H54 (cell line): ENCODE data around the gene ADAMTS2.
A peak's percentile ranks its signal among the peaks of the same experiment; 100 is the strongest.

Experiments used
- DNase-seq: peaks from one replicate; pipeline ENCODE4 v3.0.0; 2011; ENCODE audit warnings: low spot score, mixed read lengths; ENCODE audit not compliant: insufficient read length
- FAIRE-seq: peaks from 3 replicates; lab custom pipeline; 2011; peaks lifted over from hg19 to GRCh38; lab: Jason Lieb, UNC
- POLR2A ChIP-seq: IDR thresholded peaks from 2 replicates; pipeline ENCODE4 v1.6.1; 2011; ENCODE audit warnings: low read depth, mild to moderate bottlenecking, low read length

Gene ADAMTS2

GRCh38 chr5:179264053-179264782 lies 81.0 kb downstream of the ADAMTS2 start:
- DNase-seq, result no peak
- TF ChIP-seq POLR2A, result no peak
- no peak for FAIRE-seq

GRCh38 chr5:179263391-179264052 lies 81.7 kb downstream of the ADAMTS2 start:
- no peak for FAIRE-seq
- no peak for DNase-seq
- no peak for TF ChIP-seq POLR2A

DNA sequence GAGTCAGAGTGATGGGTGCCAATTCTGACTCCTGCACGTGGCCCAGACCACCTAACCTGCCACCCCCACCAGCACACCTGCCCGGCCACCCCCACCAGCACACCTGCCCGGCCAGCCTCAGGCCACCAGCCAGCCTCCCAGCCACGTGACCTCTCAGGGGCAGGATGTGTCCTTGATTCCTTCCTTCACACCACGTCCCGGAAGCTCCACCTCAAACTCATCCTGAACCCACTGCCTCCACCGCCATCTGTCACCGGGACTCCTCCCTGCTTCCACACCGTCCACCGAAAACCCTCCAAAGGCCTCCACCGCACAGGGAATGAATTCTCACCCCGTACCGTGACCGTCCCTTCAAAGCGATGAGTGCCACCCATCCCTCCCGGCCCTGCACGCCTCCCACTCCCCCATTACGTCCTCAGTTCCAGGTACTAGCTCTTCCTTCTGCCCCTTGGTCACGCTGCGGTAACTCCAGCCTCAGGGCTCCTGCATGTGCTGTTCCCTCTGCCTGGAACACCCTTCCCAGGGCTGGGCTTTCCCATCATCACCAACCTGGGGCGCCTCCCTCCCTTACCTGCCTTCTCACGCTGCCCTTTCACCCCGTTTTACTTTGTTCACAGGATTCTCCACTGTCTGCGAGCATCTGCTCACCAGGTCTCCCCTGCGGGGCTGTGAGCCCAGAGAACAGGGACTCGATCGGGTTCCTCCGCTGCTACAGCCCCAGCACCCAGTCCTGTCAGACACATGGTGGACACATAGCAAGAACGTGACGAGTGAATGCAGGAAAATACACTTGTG lies 82.9 kb downstream of the ADAMTS2 start:
- FAIRE-seq, result no peak

DNA sequence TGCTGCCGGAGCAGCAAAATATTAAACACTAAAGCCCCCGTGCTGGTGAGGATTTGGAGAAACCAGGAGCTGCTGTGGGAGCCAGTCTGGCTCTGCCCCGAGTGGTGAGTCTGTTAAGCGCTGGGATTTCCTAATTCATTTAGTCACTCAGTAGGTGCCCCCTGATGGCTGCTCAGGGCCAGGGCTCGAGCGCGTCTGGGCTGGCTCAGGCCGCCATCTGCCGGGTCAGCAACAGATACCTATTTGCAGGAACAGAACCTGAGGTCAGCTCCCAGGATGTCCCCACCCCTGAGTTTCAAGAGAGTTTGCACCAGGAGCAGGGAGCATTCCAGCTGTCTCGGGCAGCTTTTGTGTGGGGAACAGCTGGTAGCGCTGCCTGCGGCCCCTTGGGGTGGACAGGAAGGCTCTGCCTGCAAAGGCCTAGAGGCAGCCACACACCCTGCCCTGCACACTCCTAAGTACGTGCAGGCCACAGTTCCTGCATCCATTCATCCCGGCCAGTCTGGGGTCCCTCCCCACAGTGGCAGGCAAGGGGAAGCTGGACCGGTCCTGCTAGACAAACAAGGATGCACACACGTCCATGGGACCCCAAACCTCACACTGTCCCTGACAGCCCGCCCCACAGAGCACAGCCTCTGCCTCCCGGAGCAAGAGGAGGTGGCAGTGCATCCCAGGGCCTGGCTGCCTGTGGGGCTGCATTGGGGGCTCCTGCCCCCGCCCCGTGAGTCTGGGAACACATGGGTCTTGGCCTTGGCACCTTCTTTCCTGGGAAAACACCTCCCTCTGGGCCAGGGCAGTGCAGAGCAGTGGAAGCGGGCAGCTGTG lies 83.7 kb downstream of the ADAMTS2 start:
- DNase-seq (no peak), FAIRE-seq (no peak)
- no peak for TF ChIP-seq POLR2A

More for the DNA sequence above, 82.9 kb downstream of the ADAMTS2 start:
- no peak for TF ChIP-seq POLR2A
- no peak for DNase-seq

DNA sequence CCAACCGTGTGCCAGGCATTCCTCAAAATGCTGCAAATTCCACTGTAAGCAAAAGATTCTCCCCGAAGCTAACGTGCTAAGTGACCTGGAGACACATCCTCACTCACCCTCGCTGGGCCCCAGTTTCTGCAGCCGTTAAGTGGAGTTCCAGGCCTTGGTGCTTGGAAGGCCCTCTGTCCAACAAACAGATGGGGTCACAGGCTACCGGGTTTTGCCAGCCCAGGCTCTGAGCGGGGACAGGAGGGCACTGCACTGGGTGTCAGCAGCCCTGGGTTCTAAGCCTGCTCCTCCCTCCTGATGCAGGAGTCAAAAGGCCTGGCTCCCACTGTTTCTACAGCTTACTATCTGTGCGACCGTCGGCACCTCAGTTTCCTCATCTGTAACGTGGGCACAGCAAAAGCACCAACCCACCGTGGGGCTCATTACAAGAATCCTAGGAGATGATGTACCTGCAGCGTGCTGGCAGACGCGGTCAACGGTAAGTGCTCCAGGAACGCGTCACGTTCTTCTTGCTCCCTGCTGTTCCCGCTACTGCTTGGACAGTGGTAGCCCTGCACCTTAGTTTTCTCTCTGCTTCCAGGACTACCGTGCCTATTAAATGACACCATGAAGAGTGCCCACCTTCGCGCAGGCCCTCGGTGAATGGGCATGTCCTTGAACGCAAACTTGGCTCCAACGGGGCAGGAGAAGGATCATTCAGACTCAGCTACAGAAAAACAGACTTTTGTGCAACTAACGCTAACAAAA lies 84.8 kb downstream of the ADAMTS2 start:
- FAIRE-seq, result no peak
- TF ChIP-seq POLR2A, result no peak
- no peak for DNase-seq

- TF ChIP-seq POLR2A, result no peak
- no peak for DNase-seq
- no peak for FAIRE-seq
Measured at GRCh38 chr5:179259731-179260323, 85.4 kb downstream of the ADAMTS2 start.

DNA sequence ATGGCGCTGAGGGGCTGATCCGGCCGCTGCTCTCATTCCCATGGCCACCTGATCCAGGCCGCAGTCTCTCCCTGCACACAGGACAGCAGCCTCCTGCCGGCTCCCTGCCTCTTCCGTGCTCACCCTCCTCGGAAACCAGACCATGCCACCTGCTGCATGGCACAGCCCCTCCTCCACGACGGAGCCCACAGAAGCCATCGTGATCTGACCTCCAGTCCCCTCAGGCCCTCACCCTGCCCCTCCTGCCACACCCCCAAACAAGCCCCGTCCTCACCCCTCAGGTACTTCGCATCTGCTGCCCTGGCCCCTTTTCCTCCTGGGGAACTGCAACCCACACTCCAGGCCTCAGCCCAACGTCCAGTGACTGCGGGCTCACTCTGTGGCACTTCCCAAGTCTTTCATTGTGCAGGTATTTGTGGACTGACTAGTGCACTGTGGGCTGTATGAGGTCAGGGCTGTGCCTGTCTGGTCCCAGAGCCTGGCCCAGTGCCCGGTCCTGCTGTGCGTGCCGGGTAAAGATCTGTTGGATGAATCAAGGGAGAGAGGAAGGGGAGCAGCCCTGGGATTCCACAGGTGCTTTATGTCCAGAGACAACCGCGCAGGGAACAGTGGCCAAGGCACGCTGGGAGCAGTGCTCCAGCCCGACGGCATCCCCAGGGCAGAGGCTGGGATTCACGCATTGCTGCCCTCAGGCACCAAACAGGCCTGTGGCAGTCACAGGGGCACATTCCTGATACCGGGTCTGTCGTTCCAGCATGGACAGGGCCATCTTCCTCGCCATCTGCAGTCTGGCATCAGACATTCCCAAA lies 86.1 kb downstream of the ADAMTS2 start:
- FAIRE-seq, result no peak
- DNase-seq, result peak; percentile 96
- no peak for TF ChIP-seq POLR2A

DNA sequence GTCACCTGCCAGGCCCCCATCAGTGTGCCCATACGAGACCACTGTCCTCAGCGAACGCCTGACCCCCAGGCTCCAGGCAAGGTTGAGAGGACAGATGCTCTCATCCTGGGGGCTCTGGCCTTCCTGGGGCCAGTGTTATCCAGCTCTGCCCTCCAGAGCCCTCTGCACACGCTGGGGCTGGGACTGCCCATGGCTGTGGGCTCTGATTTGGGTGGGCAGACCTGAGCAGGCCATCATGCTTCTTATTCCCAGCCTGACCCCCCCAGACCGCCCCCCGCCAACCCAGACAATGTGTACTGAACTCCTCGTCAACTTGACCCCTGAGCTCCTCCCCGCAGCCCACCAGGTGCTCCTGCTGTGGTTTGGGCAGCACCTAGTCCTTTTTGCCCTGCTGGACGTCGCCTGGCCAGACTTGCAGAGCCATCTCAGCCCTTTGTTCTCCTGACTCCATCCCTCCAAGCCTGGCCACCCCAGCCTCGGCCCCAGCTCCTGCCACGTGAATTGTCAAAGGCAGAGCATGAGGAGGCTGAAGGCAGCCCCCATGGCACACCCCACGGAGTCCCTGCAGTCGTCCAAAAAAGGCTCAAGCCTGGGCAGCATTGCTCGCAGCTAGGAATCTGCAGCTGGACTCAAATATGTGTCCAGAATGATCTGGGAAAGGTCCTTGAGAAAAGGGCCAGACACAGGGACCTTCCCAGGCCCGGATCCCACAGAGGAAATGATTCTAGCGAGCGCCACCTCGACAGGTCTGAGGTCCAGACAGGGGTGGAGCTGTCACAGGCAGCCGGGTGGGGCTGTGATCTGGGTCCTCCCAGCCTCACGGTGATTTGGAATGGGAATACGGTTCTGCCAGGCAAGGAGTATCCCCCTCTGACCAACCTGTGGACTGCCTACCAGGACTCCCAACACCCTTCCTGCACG lies 87.0 kb downstream of the ADAMTS2 start:
- FAIRE-seq (no peak), DNase-seq (no peak)
- TF ChIP-seq POLR2A, result no peak

DNA sequence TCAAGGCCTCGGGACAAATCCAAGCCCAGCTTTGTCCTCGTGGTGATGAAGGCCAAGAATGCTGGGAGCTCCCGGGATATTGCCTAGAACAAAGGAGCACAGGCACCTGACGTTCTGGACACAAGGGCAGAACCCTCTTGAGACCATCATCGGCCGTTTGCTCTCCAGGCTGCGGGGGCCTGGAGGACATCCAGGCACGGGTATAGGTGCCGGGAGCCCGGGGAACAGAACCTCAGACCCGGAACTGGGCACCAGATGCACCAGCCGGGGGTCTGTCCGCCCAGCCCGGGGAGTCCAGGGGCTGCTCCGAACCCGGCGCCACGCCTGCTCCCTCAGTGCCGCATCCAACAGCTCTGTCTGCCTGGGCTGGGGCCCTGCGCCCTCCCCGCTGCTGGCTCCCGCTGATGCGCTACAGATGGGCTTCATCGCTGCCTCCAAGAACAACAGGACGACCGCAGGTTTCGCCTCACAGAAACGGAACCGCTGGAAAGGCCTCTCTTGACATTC lies 88.0 kb downstream of the ADAMTS2 start:
- no peak for TF ChIP-seq POLR2A
- no peak for DNase-seq
- no peak for FAIRE-seq

DNA sequence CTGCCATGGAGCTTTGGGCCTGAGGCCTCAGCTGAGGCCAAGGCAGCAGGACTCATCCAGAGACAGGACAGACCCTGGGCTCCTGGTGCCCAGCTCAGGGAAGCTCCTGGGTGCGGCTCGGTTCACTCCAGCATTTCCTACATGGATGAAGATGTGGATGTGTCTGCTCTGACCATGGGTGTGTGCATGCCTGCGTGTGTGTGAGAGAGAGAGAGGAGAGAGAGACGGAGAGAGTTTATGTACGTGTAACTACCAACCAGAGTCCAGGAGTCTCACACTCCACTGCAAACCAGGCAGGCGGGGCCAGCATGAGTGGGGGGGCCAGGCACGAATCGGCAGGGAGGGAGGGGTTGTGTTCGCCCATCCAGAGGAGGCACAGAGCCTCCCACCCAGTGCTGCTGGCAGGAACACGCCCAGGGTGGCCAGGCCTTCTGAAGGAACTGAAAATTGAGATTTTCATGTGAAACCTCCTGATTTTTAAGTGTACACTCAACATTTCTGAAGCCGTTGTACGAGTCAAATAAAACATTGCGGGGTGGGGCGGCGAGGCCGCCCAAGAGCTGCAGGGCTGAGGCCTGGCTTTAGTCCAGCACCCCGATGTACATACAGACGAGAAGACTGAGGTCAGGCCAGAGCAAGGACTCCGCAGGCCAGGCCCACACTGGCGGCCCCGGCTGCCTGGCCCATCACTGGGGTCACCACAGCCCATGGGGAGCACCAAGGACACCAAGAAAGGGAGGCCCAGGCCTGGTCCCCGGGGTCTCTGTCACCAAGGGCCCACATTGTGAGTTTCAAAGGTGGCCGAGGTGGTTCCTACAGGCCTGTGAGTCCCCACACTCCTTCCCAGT lies 88.7 kb downstream of the ADAMTS2 start:
- DNase-seq (no peak), FAIRE-seq (no peak)
- no peak for TF ChIP-seq POLR2A
